IMR-90 (cell line): ENCODE measurements around the gene CHD6. TPM values are rescaled to one million over a fixed set of nuclear protein-coding genes. Genes with fewer than 3 reads are reported as not detected.

Experiments
- ATAC-seq: fragments of 200-7000 bp; cut with Tn5 transposase; 2 replicates; pipeline ENCODE4 v1.9.1; 2020; ENCODE audit warnings: low read depth, mild to moderate bottlenecking, moderate library complexity
- BruUV-seq: library from RNA; stranded (reverse); fragments of 400-500 nt; replicated peaks from 2 replicates; lab custom pipeline; 2021; lab: Mats Ljungman, UMichigan
- CTCF ChIA-PET: fragments of 300-600 bp; formaldehyde crosslinking; extraction: SDS; loops from one replicate; lab custom pipeline; 2021; ENCODE audit warnings: antibody characterized with exemption; lab: Yijun Ruan, JAX
- POLR2A ChIA-PET: fragments of 300-600 bp; sonication (Branson Sonifier 250); formaldehyde crosslinking; loops from one replicate; lab custom pipeline; 2022; ENCODE audit warnings: antibody characterized with exemption; ENCODE audit not compliant: unreplicated experiment; lab: Charles Lee
- DNase-seq: peaks from one replicate; pipeline ENCODE4 v3.0.0; 2013
- H2AFZ ChIP-seq: replicated peaks from 2 replicates; pipeline ENCODE3; 2013; ENCODE audit warnings: low read length, mild to moderate bottlenecking; ENCODE audit not compliant: poor library complexity
- H2AK5ac ChIP-seq: 2 replicates; pipeline ENCODE4 v1.6.1; 2013; ENCODE audit warnings: low read depth, low read length, inconsistent platforms
- H2AK9ac ChIP-seq: replicated peaks from 2 replicates; pipeline ENCODE3; 2013; ENCODE audit warnings: mild to moderate bottlenecking, low read depth, low read length, moderate library complexity; ENCODE audit not compliant: poor library complexity
- H2BK120ac ChIP-seq: 2 replicates; pipeline ENCODE4 v1.6.1; 2013; ENCODE audit warnings: low read depth, low read length, inconsistent platforms
- H2BK15ac ChIP-seq: 3 replicates; pipeline ENCODE4 v1.6.1; 2013; ENCODE audit warnings: low read depth, low read length, inconsistent platforms
- H2BK20ac ChIP-seq: 2 replicates; pipeline ENCODE4 v1.6.1; 2013; ENCODE audit warnings: low read depth, mild to moderate bottlenecking, inconsistent platforms, low read length, moderate library complexity
- H2BK5ac ChIP-seq: 2 replicates; pipeline ENCODE4 v1.6.1; 2013; ENCODE audit warnings: mild to moderate bottlenecking, low read depth, low read length, inconsistent platforms; ENCODE audit not compliant: poor library complexity, severe bottlenecking
- H3K14ac ChIP-seq: replicated peaks from 2 replicates; pipeline ENCODE4 v1.6.1; 2013; ENCODE audit warnings: low read depth, low read length, inconsistent platforms
- H3K18ac ChIP-seq: 2 replicates; pipeline ENCODE4 v1.6.1; 2013; ENCODE audit warnings: low read depth, low read length, control low read depth
- H3K23ac ChIP-seq: 2 replicates; pipeline ENCODE4 v1.6.1; 2013; ENCODE audit warnings: low read depth, low read length, inconsistent platforms
- H3K27ac ChIP-seq: 2 replicates; pipeline ENCODE4 v1.5.1; 2013; ENCODE audit warnings: mild to moderate bottlenecking, control low read depth, low read length; ENCODE audit not compliant: insufficient read depth
- H3K27me3 ChIP-seq: 2 replicates; pipeline ENCODE4 v1.6.1; 2013; ENCODE audit warnings: low read length; ENCODE audit not compliant: control insufficient read depth, insufficient read depth
- H3K36me3 ChIP-seq: 2 replicates; pipeline ENCODE4 v1.6.1; 2013; ENCODE audit warnings: low read length, mixed read lengths; ENCODE audit not compliant: control insufficient read depth, insufficient read depth
- H3K4ac ChIP-seq: 2 replicates; pipeline ENCODE4 v1.6.1; 2013; ENCODE audit warnings: low read depth, low read length, inconsistent platforms
- H3K4me1 ChIP-seq: 2 replicates; pipeline ENCODE4 v1.6.1; 2013; ENCODE audit warnings: low read length, mixed read lengths; ENCODE audit not compliant: control insufficient read depth, insufficient read depth
- H3K4me2 ChIP-seq: 2 replicates; pipeline ENCODE4 v1.6.1; 2013; ENCODE audit warnings: low read depth, mild to moderate bottlenecking, control low read depth, low read length, moderate library complexity
- H3K4me3 ChIP-seq: 2 replicates; pipeline ENCODE4 v1.5.1; 2013; ENCODE audit warnings: low read depth, mild to moderate bottlenecking, control low read depth, low read length, moderate library complexity; ENCODE audit not compliant: insufficient read depth
- H3K56ac ChIP-seq: 2 replicates; pipeline ENCODE4 v1.6.1; 2013; ENCODE audit warnings: low read length, inconsistent platforms; ENCODE audit not compliant: insufficient read depth; ENCODE audit errors: extremely low read depth
- H3K79me1 ChIP-seq, 2 experiments: 2 replicates each; pipeline ENCODE4 v1.6.1; 2013; ENCODE audit warnings: low read length in 2 of 2, inconsistent platforms in 1 of 2, low read depth in 1 of 2
- H3K9ac ChIP-seq: 2 replicates; pipeline ENCODE4 v1.6.1; 2013; ENCODE audit warnings: low read depth, low read length, control low read depth
- H3K9me1 ChIP-seq: 2 replicates; pipeline ENCODE4 v1.6.1; 2013; ENCODE audit warnings: low read length, inconsistent platforms; ENCODE audit not compliant: insufficient read depth
- H3K9me3 ChIP-seq: 2 replicates; pipeline ENCODE4 v1.6.1; 2013; ENCODE audit warnings: low read length; ENCODE audit not compliant: control insufficient read depth, insufficient read depth
- H4K20me1 ChIP-seq: 2 replicates; pipeline ENCODE4 v1.6.1; 2013; ENCODE audit warnings: low read length, inconsistent platforms; ENCODE audit not compliant: insufficient read depth
- H4K5ac ChIP-seq: 2 replicates; pipeline ENCODE4 v1.6.1; 2013; ENCODE audit warnings: mild to moderate bottlenecking, low read depth, low read length, control low read depth
- H4K8ac ChIP-seq, 2 experiments: 2 replicates each; pipeline ENCODE4 v1.6.1; 2013; ENCODE audit warnings: low read depth in 2 of 2, low read length in 2 of 2, control low read depth in 1 of 2, inconsistent platforms in 1 of 2
- H4K91ac ChIP-seq: 2 replicates; pipeline ENCODE4 v1.6.1; 2013; ENCODE audit warnings: low read depth, low read length, inconsistent platforms; ENCODE audit not compliant: insufficient read depth
- BHLHE40 ChIP-seq: fragments of 150-350 bp; IDR thresholded peaks from 2 replicates; pipeline ENCODE4 v1.6.1; 2016; ENCODE audit warnings: mild to moderate bottlenecking, low read depth, low read length
- CEBPB ChIP-seq: IDR thresholded peaks from 2 replicates; pipeline ENCODE4 v1.6.1; 2012; ENCODE audit warnings: low read depth, low read length, improper control_type of control experiment
- CHD1 ChIP-seq: IDR thresholded peaks from 2 replicates; pipeline ENCODE4 v1.6.1; 2012; ENCODE audit warnings: low read depth, low read length, improper control_type of control experiment
- FOS ChIP-seq: fragments of 150-350 bp; IDR thresholded peaks from 2 replicates; pipeline ENCODE4 v1.6.1; 2016; ENCODE audit warnings: low read depth, low read length
- MAFK ChIP-seq: IDR thresholded peaks from 2 replicates; pipeline ENCODE4 v1.6.1; 2012; ENCODE audit warnings: low read depth, low read length, improper control_type of control experiment
- MAZ ChIP-seq: IDR thresholded peaks from 2 replicates; pipeline ENCODE4 v1.6.1; 2012; ENCODE audit warnings: low read depth, mild to moderate bottlenecking, low read length, improper control_type of control experiment, moderate library complexity, borderline replicate concordance
- MXI1 ChIP-seq: IDR thresholded peaks from 2 replicates; pipeline ENCODE4 v1.6.1; 2012; ENCODE audit warnings: low read depth, mild to moderate bottlenecking, low read length, moderate library complexity, borderline replicate concordance
- NFE2L2 ChIP-seq: fragments of 150-350 bp; IDR thresholded peaks from 2 replicates; pipeline ENCODE4 v1.6.1; 2016; ENCODE audit warnings: low read depth, mild to moderate bottlenecking, low read length
- POLR2A ChIP-seq: IDR thresholded peaks from 2 replicates; pipeline ENCODE4 v1.6.1; 2012; ENCODE audit warnings: mild to moderate bottlenecking, low read depth, low read length
- RAD21 ChIP-seq: IDR thresholded peaks from 2 replicates; pipeline ENCODE4 v1.6.1; 2012; ENCODE audit warnings: low read length, improper control_type of control experiment
- RCOR1 ChIP-seq: IDR thresholded peaks from 2 replicates; pipeline ENCODE4 v1.6.1; 2012; ENCODE audit warnings: mild to moderate bottlenecking, low read length, improper control_type of control experiment; ENCODE audit not compliant: insufficient replicate concordance
- SMC3 ChIP-seq: fragments of 150-350 bp; IDR thresholded peaks from 2 replicates; pipeline ENCODE4 v1.6.1; 2016; ENCODE audit warnings: low read depth, mild to moderate bottlenecking, antibody characterized with exemption, low read length, moderate library complexity
- dilution Hi-C: fragments of 300-500 bp; cut with HindIII; formaldehyde crosslinking; loops from one replicate; pipeline ENCODE4 v1.14.3; 2018; ENCODE audit warnings: low sequenced_read_pairs; ENCODE audit not compliant: unreplicated experiment
- in situ Hi-C: fragments of 300-500 bp; cut with MboI; formaldehyde crosslinking; loops from 3 replicates; pipeline ENCODE4 v1.14.3; 2019; ENCODE audit warnings: low sequenced_read_pairs, inconsistent platforms, mixed read lengths
- intact Hi-C: fragments of 100-400 bp; cut with micrococcal nuclease; formaldehyde crosslinking; loops from 2 replicates; pipeline ENCODE4 v1.10.0; 2022
- polyA plus RNA-seq, 3 experiments: library from polyadenylated mRNA; depleted of rRNA; stranded (reverse); fragments of >200 nt; gene quantifications; 2 replicates each; pipeline ENCODE4 v1.2.3, GENCODE V29; 2012; ENCODE audit warnings: low replicate concordance in 1 of 3
- total RNA-seq: library from RNA; depleted of rRNA; stranded (reverse); fragments of >200 nt; gene quantifications from 2 replicates; pipeline ENCODE4 v1.2.3, GENCODE V29; 2012
- TF ChIP-seq, protein P1 (sequence below): fragments of 150-350 bp; IDR thresholded peaks from 2 replicates; pipeline ENCODE4 v1.6.1; 2017; ENCODE audit warnings: mild to moderate bottlenecking, antibody characterized with exemption, low read length, low read depth
- TF ChIP-seq, protein P2 (sequence below): conservative IDR thresholded peaks from 2 replicates; pipeline ENCODE4 v1.5.1; 2012; ENCODE audit warnings: mild to moderate bottlenecking, low read depth, low read length, improper control_type of control experiment
- TF ChIP-seq, protein P3 (sequence below): fragments of 150-350 bp; IDR thresholded peaks from 2 replicates; pipeline ENCODE4 v1.6.1; 2016; ENCODE audit warnings: low read depth, mild to moderate bottlenecking, low read length, moderate library complexity, borderline replicate concordance

Gene CHD6
- total and polyA plus RNA-seq, 2 of the 4 experiments (the other 2 are of a cell fraction), result 8.8 to 26.7 TPM

GRCh38 chr20:41456351-41456750, 161.8 kb downstream of the CHD6 start (continued):
- TF ChIP-seq, protein P1, sequence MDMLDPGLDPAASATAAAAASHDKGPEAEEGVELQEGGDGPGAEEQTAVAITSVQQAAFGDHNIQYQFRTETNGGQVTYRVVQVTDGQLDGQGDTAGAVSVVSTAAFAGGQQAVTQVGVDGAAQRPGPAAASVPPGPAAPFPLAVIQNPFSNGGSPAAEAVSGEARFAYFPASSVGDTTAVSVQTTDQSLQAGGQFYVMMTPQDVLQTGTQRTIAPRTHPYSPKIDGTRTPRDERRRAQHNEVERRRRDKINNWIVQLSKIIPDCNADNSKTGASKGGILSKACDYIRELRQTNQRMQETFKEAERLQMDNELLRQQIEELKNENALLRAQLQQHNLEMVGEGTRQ, result no peak
- TF ChIP-seq MAFK, result no peak

- Histone ChIP-seq H3K9ac (no peak overlapping the region), H4K20me1 (no peaks in the 10 kb centered on the region), H3K56ac (no peak overlapping the region), H3K18ac (no peak overlapping the region), H3K27ac (no peak overlapping the region), H3K9me1 (peaks cover 18% of the 10 kb centered on the region), H3K23ac (no peak overlapping the region), H4K91ac (no peak overlapping the region), H3K79me1 (peaks cover 0 to 9% of the 10 kb centered on the region in 2 experiments; a peak in 2 of 4 replicates), H3K4me2 (no peak overlapping the region), H2AFZ (no peak overlapping the region), H2BK15ac (no peak overlapping the region), H4K8ac (no peak overlapping the region), H2AK9ac (no peak overlapping the region), H3K9me3 (no peaks in the 10 kb centered on the region), H2BK5ac (no peak overlapping the region), H3K36me3 (peaks cover 54% of the 10 kb centered on the region), H3K27me3 (no peaks in the 10 kb centered on the region), H3K4me3 (no peak overlapping the region), H2BK120ac (no peak overlapping the region), H3K14ac (no peak overlapping the region), H3K4me1 (peaks cover 10% of the 10 kb centered on the region), H2AK5ac (no peak overlapping the region), H4K5ac (no peak overlapping the region), H2BK20ac (no peak overlapping the region), H3K4ac (no peak overlapping the region)
- ChIA-PET POLR2A (no interaction called here), CTCF (interaction anchor here (0.7 to 1.0 kb wide), 2 partner anchors 12 to 161 kb away, joined by 3 to 4 read pairs; no protein-coding TSS in a partner anchor)
- intact Hi-C loops, result no loop called here
- ATAC-seq (no peak), DNase-seq (no peak)
- in situ Hi-C loops, result no loop called here
- dilution Hi-C loops, result no loop called here
- BruUV-seq, result no TSS peak
- TF ChIP-seq SMC3 (no peak), MAZ (no peak), MXI1 (no peak), MAFK (no peak), CEBPB (no peak), POLR2A (no peak), CHD1 (no peak), NFE2L2 (no peak), RAD21 (no peak), FOS (no peak), RCOR1 (no peak), BHLHE40 (no peak)
- TF ChIP-seq, protein P2, sequence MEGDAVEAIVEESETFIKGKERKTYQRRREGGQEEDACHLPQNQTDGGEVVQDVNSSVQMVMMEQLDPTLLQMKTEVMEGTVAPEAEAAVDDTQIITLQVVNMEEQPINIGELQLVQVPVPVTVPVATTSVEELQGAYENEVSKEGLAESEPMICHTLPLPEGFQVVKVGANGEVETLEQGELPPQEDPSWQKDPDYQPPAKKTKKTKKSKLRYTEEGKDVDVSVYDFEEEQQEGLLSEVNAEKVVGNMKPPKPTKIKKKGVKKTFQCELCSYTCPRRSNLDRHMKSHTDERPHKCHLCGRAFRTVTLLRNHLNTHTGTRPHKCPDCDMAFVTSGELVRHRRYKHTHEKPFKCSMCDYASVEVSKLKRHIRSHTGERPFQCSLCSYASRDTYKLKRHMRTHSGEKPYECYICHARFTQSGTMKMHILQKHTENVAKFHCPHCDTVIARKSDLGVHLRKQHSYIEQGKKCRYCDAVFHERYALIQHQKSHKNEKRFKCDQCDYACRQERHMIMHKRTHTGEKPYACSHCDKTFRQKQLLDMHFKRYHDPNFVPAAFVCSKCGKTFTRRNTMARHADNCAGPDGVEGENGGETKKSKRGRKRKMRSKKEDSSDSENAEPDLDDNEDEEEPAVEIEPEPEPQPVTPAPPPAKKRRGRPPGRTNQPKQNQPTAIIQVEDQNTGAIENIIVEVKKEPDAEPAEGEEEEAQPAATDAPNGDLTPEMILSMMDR, result no peak
- TF ChIP-seq, protein P3, sequence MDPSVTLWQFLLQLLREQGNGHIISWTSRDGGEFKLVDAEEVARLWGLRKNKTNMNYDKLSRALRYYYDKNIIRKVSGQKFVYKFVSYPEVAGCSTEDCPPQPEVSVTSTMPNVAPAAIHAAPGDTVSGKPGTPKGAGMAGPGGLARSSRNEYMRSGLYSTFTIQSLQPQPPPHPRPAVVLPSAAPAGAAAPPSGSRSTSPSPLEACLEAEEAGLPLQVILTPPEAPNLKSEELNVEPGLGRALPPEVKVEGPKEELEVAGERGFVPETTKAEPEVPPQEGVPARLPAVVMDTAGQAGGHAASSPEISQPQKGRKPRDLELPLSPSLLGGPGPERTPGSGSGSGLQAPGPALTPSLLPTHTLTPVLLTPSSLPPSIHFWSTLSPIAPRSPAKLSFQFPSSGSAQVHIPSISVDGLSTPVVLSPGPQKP, result no peak
Observed at GRCh38 chr20:41454250-41454649, 163.9 kb downstream of the CHD6 start.
